NCI-H2029 treated with DMSO at 0.1 percent for 48 hours (cell line): Measurements from ENCODE around the gene CPSF4L.
"Not testable (repeated sequence)": the region's sequence is repeated elsewhere in the genome, so short reads cannot be mapped to it uniquely, and the experiment has no call there.

Source experiments
- DNase-seq: peaks from one replicate; lab custom pipeline; 2025; lab: John Stamatoyannopoulos, UW

CPSF4L gene

DNA sequence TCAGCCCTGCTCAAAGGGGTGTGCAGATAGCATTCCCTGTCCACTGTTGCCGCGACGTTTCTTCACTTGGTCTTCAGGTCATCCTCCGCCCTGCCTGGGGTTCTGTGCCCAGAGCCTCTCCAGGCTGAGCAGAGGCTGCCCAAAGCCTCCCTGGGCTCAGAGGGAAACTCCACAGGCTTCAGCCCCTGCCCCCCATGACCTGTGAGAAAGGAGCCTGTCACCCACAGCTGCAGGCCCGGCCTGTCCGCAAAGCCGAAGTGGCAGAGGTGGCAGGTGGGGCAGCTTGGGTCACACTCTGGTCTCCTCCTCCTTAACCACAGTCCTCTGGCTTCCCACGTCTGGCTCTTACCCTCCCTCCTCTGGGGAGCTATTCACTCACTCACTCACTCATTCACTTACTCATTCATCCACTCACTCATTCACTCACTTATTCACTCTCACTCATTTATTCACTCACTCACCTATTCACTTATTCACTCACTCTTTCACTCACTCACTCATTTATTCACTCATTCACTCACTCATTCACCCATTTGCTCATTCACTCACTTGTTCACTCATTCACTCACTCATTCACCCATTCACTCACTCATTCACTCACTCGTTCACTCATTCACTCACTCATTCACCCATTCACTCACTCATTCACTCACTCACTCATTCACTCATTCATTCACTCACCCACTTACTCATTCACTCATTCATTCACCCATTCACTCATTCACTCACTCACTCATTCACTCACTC lies 7.1 kb upstream of the CPSF4L start:
- DNase-seq, result no peak

DNA sequence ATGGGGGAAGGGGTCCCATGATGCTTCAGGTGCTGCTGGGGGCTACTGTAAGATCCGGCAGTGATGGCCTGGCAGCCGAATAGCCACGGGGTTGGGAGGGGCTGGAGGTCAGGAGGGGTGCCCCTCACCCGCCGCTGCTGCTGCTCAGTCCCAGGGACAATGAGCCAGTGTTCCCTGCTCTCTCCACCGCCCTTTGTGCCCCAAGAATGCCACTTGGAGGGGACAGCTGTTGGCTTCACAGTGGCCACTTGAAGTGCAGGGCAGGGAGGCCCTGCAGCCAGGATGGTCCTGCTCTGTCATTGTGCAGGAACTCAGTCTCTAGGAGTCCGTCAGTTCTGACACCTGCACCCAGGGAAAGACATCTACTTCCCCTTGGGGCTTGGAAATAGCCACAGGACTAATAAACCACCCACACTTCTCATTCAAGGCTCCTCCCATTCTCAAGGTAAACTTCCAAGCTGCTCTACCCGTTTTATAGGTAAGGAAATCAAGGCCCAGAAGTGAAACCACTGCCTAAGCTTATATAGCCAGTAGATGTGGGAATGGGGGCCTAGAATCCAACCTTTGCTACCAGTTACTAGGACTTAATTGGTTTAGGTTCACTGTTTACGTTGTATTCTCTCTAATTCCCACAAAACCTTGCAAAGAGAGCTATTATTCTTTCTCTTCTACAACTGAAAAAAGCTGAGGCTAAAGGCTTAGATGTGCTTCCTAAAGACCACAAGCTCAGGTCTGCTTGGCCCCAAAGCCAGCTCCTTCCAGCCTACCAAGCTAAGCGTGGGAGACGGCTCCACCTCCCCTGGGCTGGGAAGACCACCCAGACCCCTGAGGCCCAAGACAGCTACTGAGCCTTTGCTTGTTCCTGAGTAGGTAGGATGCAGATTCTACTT lies 6.2 kb upstream of the CPSF4L start:
- DNase-seq, result no peak

DNA sequence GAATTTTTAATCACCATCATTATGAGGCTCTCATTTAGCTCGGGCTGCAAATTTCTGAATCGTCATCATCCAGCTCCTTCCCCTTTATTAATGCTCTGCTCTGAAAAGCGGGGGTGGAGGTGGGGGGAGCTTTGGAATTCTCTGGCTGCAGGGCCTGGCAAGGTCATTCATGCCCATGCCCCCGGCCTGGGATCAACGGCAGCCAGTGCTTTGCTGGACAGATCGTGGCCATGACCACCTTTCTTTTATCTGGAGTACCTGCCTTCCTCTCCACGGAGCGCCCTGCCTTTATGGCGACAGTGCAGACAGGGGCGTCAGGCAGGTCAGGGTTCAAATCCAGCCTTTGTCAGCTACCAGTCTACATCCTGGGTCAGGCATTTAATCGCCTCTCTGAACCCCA lies 5.1 kb upstream of the CPSF4L start:
- no peak for DNase-seq

DNA sequence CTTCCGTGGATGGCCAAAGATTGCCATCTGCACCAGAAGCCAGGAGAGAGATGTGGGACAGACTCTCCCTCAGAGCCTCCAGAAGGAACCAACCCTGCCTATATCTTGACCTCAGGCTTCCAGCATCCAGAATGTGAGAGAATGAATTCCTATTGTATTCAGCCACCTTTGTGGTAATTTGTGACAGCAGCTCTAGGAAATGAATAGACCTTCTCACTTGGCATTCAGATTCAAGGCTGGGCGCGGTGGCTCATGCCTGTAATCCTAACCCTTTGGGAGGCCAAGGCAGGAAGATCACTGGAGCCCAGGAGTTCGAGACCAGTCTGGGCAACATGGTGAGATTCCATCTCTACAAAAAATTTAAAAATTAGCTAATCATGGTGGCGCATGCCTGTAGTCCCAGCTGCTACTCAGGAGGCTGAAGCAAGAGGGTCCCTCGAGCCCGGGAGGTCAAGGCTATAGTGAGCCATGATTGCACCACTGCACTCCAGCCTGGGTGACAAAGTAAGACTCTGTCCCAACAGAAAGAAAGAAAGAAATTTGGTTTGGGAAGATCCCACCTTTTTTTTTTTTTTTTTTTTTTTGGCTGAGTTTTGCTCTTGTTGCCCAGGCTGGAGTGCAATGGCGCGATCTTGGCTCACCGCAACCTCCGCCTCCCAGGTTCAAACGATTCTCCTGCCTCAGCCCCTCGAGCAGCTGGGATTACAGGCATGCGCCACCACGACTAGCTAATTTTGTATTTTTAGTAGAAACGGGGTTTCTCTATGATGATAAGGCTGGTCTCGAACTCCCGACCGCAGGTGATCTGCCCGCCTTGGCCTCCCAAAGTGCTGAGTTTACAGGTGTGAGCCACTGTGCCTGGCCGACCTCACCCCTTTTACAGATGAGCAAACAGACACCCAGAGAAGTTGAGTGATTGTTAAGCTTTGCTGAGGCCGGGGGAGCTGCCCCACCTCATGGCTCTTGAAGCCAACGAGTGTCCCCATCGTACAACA lies 4.3 kb upstream of the CPSF4L start:
- DNase-seq, result no peak

DNA sequence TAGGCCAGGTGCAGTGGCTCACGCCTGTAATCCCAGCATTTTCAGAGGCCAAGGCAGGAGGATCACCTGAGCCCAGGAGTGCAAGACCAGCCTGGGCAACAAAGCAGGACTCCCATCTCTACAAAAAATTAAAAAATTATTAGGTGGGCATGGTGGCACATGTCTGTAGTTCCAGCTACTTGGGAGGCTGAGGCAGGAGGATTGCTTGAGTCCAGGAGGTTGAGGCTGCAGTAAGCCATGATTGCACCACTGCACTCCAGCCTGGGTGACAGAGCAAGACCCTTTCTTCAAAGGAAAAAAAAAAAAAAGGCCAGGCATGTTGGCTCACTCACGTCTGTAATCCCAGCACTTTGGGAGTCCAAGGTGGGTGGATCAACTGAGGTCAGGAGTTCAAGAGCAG lies 2.8 kb upstream of the CPSF4L start:
- not testable (repeated sequence) for DNase-seq

DNA sequence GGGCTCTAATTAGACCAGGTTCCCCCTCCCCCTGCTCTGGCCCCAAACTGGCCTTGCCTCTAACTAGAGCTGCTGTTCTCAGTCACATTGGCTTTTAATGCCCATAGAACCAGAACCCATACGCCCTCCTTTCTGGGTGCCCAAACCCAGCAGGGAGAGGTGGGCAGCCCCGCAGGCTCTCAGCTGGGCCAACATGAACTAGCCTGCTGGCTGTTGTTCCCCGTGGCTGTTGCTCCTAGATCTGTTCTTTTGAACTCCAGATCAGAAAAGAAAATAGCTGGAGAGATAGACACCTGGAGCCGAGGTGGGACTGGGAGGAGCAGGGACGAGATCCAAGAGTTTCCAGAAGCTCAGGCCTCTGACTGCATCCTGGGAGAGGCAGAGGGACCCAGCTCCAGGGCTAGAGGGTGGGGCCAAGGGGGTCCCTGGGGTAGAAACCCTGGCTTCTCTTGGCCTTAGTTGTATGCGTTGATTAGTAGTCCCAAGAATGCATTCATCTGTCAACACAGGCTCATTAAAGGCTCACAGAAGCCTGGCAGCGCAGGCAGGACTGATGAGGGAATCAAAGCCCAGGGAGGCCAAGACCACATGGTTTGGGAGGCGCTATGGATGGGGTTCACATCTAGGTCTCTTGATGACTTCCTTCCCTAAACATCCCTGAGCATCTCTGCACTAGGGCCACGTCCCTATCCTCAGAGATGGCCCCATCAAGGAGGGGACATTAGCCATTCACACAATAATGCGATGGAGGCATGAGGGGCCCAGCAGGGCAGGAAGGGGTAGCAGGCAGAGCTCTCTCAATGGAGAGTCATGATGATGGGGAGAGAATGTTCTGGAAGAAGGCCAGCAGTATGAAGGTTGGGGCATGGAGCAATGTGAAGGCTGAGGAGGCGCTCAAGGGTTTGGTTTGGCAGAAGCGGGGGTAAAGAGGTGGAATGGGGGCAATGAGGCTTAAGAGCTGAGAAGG lies 1.3 kb upstream of the CPSF4L start:
- DNase-seq, result no peak

DNA sequence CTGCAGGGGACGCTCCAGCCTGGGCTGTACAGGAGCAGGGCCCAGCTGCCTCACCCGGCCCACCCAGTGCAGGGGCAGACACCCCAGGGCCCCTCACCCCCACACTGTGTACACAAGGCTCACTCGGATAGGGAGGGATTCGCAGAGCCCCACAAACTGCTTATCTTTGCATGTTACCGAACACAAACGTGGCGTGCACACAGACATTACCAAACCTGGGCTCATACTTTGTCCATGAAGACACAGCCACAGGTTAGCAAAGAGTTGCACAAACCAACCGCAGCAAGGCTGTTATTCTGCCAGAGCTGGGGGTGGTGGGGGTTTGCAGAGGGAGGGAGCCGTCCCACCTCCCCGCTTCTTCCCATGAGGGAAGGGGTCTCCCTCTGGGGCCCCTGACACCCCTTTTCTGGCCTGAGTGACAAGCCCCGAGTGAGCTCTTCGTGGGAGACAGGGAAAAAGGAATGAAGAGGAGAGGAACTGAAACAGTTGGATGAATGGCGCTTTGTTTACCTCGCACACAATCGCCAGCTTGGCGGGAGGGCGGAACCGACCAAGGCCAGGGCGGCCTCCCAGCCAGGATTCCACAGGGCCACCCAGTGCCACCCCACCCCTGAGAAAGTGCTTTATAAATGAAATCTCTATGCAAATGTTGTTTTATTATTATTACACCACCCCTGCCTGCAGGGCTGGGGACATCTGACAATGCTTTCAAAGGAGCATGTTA lies 434 bp upstream of the CPSF4L start:
- DNase-seq, result no peak

DNA sequence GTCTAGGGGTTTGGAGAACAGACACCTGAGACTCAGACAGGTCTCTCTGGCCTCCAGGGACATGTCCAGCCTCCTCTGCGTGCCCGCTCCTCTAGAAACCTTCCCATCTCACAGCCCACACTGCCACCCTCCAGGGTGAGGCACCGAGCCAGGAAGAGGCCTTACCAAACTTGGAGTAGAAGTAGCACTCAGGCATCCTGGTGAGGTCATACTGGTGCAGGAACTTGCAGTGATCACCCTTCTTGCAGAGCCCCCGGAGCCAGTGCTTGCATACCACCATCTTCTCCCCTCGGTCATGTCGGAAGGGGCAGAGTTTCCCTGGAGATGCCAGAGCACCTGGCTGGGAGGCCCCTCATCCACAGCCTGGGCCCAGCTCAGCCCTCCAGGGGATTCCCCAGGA lies 4.2 kb downstream of the CPSF4L start:
- no peak for DNase-seq

DNA sequence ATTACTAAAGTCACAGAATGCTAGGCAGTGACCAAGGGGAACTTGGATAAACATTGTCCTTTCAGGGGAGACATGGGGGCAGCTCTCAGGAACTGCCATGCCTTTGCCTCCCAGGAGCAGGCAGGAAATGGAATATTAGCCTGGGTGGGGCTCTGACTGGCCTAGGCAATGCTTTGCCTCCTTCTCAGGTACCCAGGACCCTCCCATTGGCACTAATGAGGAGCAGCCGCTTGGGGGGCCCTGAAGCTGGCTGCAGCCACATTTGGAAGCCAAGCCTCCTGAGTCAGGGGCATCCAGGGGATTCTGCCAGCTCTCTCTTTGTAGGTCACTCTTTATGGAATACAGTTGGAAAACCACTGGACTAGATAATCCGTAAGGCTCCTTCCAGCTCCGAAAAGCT lies 5.5 kb downstream of the CPSF4L start:
- DNase-seq, result no peak

DNA sequence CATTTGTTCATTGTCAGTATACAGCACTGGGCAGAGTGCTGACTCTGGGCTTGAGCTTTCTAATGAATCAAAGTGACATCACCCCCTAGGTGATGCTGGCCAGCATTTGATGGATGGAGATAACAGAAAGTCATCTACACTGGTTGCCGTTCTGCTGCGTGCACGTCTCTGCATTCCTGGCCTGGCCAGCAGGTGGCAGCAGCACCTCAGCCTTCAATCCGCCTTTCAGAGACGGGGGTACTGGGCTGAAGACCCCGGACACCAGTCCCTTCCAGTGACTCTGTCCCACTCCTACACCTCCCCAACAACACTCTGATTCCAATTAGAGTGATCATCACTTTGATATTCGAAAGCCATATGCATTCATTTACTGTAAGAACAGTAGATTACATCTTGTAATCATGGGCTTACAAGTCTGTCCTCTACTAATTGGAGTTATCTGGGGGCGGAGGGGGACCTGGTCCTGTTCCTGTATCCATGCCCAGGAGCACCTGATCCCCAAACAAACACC lies 6.0 kb downstream of the CPSF4L start:
- DNase-seq, result no peak

DNA sequence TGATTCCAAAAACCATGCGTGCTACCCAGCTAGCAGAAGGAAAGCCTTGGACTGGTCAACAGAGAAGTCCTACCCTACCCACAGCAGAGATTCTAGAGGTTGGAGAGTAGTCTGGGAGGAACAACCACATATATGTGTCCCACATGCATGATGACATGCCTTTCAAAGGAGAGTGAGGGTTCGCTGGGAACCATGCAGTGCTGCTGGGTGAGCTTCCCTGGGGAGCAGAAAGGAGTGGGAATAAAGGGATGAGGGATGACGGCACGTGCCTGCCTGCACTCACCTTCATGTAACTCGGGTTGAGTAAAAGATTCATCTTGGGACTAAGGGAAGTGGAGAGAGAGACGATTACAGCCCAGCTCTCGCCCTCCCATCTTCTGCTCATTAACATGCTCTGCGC lies 9.8 kb downstream of the CPSF4L start:
- DNase-seq, result no peak

DNA sequence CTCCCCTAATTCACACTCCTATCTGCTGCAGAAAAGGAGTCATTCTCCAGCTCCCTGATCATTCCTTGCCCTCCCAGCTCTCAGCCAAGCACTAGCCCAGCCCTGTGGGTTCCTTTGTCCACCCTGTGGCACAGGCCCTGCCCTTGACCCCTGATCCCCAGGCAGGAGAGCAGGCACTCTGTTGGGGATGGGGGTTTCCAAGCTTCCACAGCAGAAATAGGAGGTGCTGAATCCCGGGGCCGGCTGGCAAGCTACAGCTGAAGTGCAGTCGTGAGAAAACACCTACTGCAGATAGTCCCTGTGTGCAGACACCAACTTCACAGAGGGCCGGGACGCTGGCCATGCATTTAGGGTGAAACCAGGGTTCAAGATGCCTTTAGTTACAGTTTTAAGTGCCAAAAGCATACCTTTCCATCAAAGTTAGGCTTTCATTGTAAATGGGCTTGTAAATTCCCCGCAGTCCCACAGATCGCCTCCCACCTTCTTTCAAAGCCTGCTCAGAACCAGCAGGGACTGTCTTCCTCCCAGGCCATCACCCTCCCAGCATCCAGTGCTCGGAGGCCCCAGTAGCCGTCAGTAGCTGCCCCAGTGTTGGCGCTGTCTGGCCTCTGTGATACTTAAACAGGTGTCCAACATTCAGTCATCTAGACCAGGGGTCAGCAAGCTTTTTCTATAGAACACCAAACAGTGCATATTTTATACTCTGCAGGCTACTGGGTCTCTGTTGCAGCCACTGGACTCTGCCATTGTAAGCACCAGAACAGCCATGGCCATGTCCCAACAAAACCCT lies 10.6 kb downstream of the CPSF4L start:
- DNase-seq, result no peak

DNA sequence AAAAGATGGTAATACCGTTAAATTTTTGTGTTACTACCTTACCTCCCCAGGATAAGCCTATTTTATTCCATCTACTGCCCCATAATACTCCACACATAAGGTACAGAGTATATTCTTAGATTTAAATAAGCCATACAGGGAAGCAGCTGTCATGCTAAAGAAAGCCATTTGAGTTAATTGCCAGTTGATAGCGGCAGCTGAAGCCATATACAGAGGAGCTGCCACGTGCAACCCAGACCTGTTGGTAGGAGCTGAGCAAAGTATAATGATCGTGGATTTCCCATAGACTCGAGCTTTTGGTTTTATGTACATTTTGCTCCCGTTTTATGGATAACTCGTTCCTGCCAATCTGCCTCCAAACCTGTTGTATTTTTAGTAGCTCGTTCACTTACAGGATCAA lies 12.0 kb downstream of the CPSF4L start:
- DNase-seq, result no peak

DNA sequence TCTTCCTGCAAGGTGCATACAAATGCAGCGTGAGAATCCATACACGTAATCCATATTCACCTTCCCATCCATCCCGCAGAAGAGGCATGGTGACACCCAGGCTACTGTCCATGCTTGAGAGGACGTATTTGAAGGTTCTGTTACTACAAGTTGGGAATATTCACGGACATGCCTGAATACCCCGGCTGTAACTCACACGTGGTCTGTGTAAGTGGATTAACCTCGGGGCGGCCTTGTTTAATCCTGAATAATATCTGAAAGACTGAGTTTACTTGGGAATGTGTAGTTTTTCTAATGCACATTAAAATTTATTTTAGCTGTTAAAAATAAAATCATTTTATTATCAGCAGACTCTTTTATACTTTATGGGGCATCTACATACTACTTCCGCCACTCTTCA lies 13.1 kb downstream of the CPSF4L start:
- no peak for DNase-seq

DNA sequence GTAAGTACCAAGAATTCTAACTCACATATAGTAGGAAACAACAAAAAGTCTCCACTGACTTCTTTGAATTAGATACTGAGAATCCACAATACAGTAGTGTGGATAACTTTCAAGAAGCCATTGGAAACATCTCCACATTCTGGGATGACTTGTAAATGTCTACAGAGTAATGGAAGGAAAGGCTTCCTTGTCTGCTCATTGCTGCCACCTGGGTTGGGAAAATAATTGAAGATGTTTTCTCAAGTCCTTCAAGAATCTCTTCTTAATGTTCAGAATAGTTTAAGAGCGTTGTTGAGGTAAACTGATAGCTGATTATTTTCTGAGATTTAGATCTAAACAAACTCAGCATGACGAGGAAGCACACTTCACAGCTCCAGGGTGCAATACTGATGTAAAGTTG lies 14.0 kb downstream of the CPSF4L start:
- DNase-seq, result no peak

DNA sequence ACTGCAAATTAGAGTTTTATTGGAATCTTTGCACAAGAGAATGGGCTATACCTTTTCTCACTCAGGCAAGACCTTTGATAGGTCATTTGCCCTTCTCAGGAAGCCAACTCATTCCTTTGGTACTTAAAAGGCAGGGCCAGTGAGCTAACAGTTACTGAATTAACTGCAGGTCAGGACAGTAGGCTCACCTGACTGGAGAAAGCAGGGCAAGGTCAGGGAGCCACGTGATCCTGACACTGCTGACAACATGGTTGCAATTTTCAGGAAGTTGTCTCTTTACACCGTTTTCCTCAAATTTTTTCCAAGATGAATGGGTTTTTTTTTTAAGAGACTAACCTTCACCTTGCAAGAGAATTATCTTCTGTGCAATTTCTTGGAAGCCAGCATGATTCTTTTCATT lies 21.1 kb downstream of the CPSF4L start:
- DNase-seq, result no peak

DNA sequence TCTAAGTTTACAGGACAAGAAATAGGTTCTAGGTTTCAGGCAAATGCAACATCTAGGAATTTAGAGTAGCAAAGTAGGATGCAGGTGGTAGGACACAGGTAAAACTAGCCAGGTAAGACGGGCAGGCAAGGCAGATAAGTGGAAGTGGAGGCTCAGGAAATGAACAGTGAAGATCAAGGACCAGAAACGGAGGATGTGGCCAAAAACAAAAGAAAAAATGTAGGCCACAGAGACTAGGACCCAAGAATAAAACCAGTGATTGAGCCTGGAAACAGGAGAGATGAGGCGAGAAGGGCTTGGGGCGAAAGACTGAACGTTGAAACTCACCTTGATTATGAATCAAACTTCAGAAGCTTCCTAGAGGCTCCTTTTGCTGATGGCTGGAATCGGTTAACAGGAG lies 24.0 kb downstream of the CPSF4L start:
- DNase-seq, result no peak

DNA sequence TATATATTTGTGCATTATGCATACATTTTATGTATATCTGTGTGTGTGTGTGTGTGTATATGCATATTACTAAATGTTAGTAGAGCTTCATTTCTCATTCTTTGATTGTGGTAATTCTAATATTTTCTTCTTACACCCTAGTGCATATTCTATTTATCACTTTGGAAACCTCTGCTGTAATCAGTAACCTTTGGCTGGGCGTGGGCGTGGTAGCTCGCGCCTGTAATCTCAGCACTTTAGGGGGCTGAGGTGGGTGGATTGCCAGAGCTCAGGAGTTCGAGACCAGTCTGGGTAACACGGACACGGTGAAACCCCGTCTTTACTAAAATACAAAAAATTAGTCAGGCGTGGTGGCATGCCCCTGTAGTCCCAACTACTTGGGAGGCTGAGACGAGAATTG lies 26.9 kb downstream of the CPSF4L start:
- no peak for DNase-seq
